ENCODE results near the gene OSBPL10. TPM values are rescaled to one million over a fixed set of nuclear protein-coding genes. Genes with fewer than 3 reads are reported as not detected.
"Not testable (repeated sequence)": the region's sequence is repeated elsewhere in the genome, so short reads cannot be mapped to it uniquely, and the experiment has no call there.

The OSBPL10 gene
- total and polyA plus RNA-seq, 2 donors, result 58.0 to 62.4 TPM

DNA sequence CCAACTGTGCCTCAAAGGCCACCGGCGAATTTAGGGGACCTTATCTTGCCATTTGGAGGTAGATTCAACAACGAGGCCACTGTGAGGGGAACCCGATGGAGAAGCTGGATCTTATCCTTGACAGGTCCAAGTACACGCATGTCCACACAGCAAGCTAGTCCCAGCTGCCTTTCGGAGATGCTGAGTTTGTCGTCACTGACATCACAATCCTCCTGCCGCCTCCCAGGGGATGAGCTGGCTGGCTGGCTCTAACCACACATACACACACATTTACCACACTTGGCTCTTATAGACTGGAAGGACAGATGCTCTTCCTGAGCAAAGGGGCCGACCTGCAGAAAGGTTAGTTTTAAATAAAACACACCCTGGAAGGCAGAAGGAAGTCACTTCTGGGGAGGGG lies 272.1 kb downstream of the OSBPL10 start:
- 78% methylated on average over 9 of the region's 9 CpGs for WGBS
- DNase-seq (ENCODE audit: extremely low spot score), result no peak
- H3K27ac ChIP-seq (ENCODE audit: low read depth), result no peak overlapping the region
- no peak overlapping the region for H3K4me3 ChIP-seq (ENCODE audit: low read depth, low read length)
- no peaks in the 10 kb centered on the region for H3K36me3 ChIP-seq (ENCODE audit: insufficient read depth)
- H3K4me1 ChIP-seq (ENCODE audit: insufficient read depth), result no peaks in the 10 kb centered on the region

GRCh38 chr3:31707286-31707685 lies 273.8 kb downstream of the OSBPL10 start:
- H3K4me1 ChIP-seq (ENCODE audit: insufficient read depth), result no peaks in the 10 kb centered on the region
- DNase-seq (ENCODE audit: extremely low spot score), result no peak
- no peak overlapping the region for H3K4me3 ChIP-seq (ENCODE audit: low read depth, low read length)
- no peak overlapping the region for H3K27ac ChIP-seq (ENCODE audit: low read depth)
- H3K36me3 ChIP-seq (ENCODE audit: insufficient read depth), result no peaks in the 10 kb centered on the region

DNA sequence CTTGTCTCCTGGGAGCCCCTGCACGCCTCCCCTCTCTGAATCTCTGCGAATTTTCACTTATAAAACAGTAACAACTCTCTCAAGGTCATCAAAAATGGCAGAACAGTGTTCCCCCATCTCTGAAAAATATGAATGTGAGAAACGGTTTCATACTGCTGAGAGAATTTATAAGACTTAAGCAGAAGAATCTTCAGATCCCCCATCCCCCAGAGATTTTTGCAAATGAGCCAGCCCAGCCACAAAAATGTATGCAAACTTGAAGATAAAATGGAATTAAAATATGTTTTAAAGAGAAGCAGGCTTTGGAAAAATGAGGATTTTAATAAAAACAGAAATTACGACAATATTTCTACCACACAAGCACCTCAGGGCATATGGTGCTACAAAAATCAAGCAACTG lies 275.3 kb downstream of the OSBPL10 start:
- H3K4me1 ChIP-seq (ENCODE audit: insufficient read depth), result no peaks in the 10 kb centered on the region
- DNase-seq (ENCODE audit: extremely low spot score), result no peak
- H3K36me3 ChIP-seq (ENCODE audit: insufficient read depth), result no peaks in the 10 kb centered on the region
- no peak overlapping the region for H3K27ac ChIP-seq (ENCODE audit: low read depth)
- H3K4me3 ChIP-seq (ENCODE audit: low read depth, low read length), result no peak overlapping the region
- 73% methylated on average over 4 of the region's 4 CpGs for WGBS

DNA sequence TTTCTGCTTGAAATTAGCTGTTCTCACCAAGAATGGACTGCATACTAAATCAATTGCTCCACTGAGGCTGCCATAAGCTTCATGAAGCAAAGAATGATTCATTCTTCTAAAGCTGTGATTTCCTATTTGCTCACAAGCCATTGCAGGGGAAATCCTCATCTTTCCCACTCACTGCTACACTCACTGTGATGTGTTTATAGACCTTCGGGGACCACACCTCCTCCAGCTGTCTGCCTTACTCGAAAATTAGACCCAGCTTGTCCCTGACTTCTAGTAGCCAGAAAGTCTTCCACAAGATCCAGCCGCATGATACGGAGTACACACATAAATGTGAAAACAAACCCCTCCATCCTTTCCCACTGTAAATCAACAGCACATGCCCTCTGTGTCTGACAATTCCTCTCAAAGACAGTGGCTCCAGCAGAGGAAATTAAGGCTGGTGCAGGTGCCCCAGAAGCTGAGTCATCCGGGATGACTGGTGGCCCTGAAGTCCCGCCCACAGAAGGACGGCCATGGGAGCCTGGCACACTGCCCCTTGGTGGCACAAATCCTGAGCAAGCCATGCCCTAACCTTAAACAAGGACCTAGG lies 276.4 kb downstream of the OSBPL10 start:
- H3K36me3 ChIP-seq (ENCODE audit: insufficient read depth), result no peaks in the 10 kb centered on the region
- no peak for DNase-seq (ENCODE audit: extremely low spot score)
- H3K4me3 ChIP-seq (ENCODE audit: low read depth, low read length), result no peak overlapping the region
- 25% methylated on average over 7 of the region's 7 CpGs for WGBS
- H3K4me1 ChIP-seq (ENCODE audit: insufficient read depth), result no peaks in the 10 kb centered on the region
- H3K27ac ChIP-seq (ENCODE audit: low read depth), result no peak overlapping the region

DNA sequence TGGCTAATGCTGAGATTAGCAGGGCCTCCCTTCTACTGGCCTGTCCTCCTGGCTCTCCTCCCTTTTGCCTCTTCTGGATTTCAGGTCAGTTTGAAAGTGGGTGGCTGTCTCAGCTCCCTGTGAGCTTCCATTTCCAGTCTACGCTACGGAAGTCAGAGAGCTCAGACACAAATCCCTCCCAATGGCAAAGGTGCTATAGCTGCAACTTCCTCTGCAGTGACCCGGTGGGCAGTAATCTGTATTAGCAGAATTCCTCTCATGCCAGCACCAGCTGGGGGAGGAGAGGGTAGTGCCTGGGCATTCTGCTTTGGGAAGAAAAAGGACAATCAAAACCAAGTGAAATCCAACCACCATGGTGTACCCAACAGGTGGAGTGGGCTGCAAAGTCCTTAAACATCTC lies 276.9 kb downstream of the OSBPL10 start:
- no peak for DNase-seq (ENCODE audit: extremely low spot score)
- H3K4me1 ChIP-seq (ENCODE audit: insufficient read depth), result no peaks in the 10 kb centered on the region
- H3K4me3 ChIP-seq (ENCODE audit: low read depth, low read length), result no peak overlapping the region
- WGBS, result 86% methylated on average over 3 of the region's 3 CpGs
- H3K36me3 ChIP-seq (ENCODE audit: insufficient read depth), result no peaks in the 10 kb centered on the region
- H3K27ac ChIP-seq (ENCODE audit: low read depth), result no peak overlapping the region

DNA sequence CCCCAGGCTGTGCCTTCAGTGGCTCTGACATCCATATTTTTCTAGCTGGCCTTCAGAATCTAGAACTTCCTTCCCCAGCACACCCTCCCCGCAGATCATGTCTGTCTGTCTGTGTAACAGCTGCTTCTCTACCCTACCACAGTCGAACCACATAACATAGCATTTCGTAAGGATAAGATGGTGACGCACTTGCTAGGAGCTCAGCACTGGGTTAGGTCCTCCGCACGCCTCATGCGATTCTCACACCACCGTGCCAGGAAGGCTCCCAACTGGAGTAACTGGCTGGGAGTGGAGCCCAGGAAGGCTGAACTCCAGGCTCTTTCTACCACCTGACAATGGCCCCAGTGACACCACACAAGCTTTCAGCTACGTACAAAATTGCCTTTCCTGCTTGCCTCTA lies 279.8 kb downstream of the OSBPL10 start:
- H3K27ac ChIP-seq (ENCODE audit: low read depth), result no peak overlapping the region
- 92% methylated on average over 9 of the region's 9 CpGs for WGBS
- no peaks in the 10 kb centered on the region for H3K36me3 ChIP-seq (ENCODE audit: insufficient read depth)
- DNase-seq (ENCODE audit: extremely low spot score), result no peak
- H3K4me3 ChIP-seq (ENCODE audit: low read depth, low read length), result no peak overlapping the region
- H3K4me1 ChIP-seq (ENCODE audit: insufficient read depth), result no peaks in the 10 kb centered on the region

- WGBS, result 80% methylated on average over 6 of the region's 6 CpGs
Observed at GRCh38 chr3:31699309-31699953, 281.6 kb downstream of the OSBPL10 start.

GRCh38 chr3:31696815-31697548 lies 284.1 kb downstream of the OSBPL10 start:
- no peaks in the 10 kb centered on the region for H3K4me1 ChIP-seq (ENCODE audit: insufficient read depth)
- 93% methylated on average over 6 of the region's 6 CpGs for WGBS

More at GRCh38 chr3:31699309-31699953, 281.6 kb downstream of the OSBPL10 start:
- Histone ChIP-seq H3K36me3 (ENCODE audit: insufficient read depth) (no peaks in the 10 kb centered on the region), H3K4me1 (ENCODE audit: insufficient read depth) (no peaks in the 10 kb centered on the region), H3K27ac (ENCODE audit: low read depth) (no peak overlapping the region), H3K4me3 (ENCODE audit: low read depth, low read length) (no peak overlapping the region)
- no peak for DNase-seq (ENCODE audit: extremely low spot score)

GRCh38 chr3:31696009-31696297 lies 285.1 kb downstream of the OSBPL10 start:
- no peak for DNase-seq (ENCODE audit: extremely low spot score)
- Histone ChIP-seq H3K27ac (ENCODE audit: low read depth) (no peak overlapping the region), H3K4me3 (ENCODE audit: low read depth, low read length) (no peak overlapping the region), H3K36me3 (ENCODE audit: insufficient read depth) (no peaks in the 10 kb centered on the region), H3K4me1 (ENCODE audit: insufficient read depth) (no peaks in the 10 kb centered on the region)

More at GRCh38 chr3:31696815-31697548, 284.1 kb downstream of the OSBPL10 start:
- H3K36me3 ChIP-seq (ENCODE audit: insufficient read depth), result no peaks in the 10 kb centered on the region
- H3K4me3 ChIP-seq (ENCODE audit: low read depth, low read length), result no peak overlapping the region
- H3K27ac ChIP-seq (ENCODE audit: low read depth), result no peak overlapping the region
- DNase-seq (ENCODE audit: extremely low spot score), result no peak

GRCh38 chr3:31695280-31696008 lies 285.6 kb downstream of the OSBPL10 start:
- no peak for DNase-seq (ENCODE audit: extremely low spot score)
- WGBS, result 83% methylated on average over 2 of the region's 2 CpGs

GRCh38 chr3:31693346-31693745 lies 287.7 kb downstream of the OSBPL10 start:
- no peak for DNase-seq (ENCODE audit: extremely low spot score)
- Histone ChIP-seq H3K27ac (ENCODE audit: low read depth) (no peak overlapping the region), H3K4me1 (ENCODE audit: insufficient read depth) (no peaks in the 10 kb centered on the region), H3K4me3 (ENCODE audit: low read depth, low read length) (no peak overlapping the region), H3K36me3 (ENCODE audit: insufficient read depth) (no peaks in the 10 kb centered on the region)
- 68% methylated on average over 5 of the region's 5 CpGs for WGBS

More at GRCh38 chr3:31695280-31696008, 285.6 kb downstream of the OSBPL10 start:
- Histone ChIP-seq H3K36me3 (ENCODE audit: insufficient read depth) (no peaks in the 10 kb centered on the region), H3K4me1 (ENCODE audit: insufficient read depth) (no peaks in the 10 kb centered on the region), H3K4me3 (ENCODE audit: low read depth, low read length) (no peak overlapping the region), H3K27ac (ENCODE audit: low read depth) (no peak overlapping the region)

DNA sequence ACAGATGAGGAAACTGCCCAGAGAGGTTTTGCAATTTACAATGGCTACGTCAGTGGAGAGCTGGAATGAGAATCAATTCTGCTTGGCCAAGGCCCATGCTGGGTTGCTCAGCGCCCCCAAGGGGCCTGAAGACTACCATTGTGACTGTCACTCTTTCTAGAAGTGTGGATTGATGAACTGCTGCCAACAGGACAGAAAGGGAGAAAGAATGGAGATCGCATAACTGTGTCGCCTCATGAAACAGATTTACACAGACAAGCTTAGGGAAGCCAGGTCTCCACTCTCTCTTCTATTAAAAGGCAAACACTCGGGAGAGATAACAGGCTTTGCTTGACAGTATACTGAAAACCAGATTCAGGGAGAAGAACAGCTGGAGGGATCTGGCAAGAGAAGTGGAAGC lies 288.3 kb downstream of the OSBPL10 start:
- Histone ChIP-seq H3K4me3 (ENCODE audit: low read depth, low read length) (no peak overlapping the region), H3K36me3 (ENCODE audit: insufficient read depth) (no peaks in the 10 kb centered on the region), H3K27ac (ENCODE audit: low read depth) (no peak overlapping the region), H3K4me1 (ENCODE audit: insufficient read depth) (no peaks in the 10 kb centered on the region)
- DNase-seq (ENCODE audit: extremely low spot score), result no peak
- 42% methylated on average over 5 of the region's 5 CpGs for WGBS

GRCh38 chr3:31690771-31691170 lies 290.3 kb downstream of the OSBPL10 start:
- DNase-seq (ENCODE audit: extremely low spot score), result no peak

DNA sequence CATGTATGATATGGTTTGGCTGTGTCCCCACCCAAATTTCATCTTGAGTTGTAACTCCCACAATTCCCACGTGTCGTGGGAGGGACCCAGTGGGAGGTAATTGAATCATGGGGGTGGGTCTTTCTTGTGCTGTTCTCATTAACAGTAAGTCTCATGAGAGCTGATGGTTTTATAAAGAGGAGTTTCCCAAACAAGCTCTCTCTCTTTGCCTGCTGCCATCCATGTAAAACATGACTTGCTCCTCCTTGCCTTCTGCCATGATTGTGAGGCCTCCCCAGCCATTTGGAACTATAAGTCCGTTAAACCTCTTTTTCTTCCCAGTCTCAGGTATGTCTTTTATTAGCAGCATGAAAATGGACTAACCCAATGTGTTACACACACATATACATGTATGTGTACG lies 291.5 kb downstream of the OSBPL10 start:
- whole genome bisulfite sequencing, result 94% methylated on average over 4 of the region's 4 CpGs
- H3K27ac ChIP-seq (ENCODE audit: low read depth); H3K36me3 ChIP-seq (ENCODE audit: insufficient read depth); DNase-seq (ENCODE audit: extremely low spot score); H3K4me1 ChIP-seq (ENCODE audit: insufficient read depth); H3K4me3 ChIP-seq (ENCODE audit: low read depth, low read length): not testable (repeated sequence)

More at GRCh38 chr3:31690771-31691170, 290.3 kb downstream of the OSBPL10 start:
- no peak overlapping the region for H3K27ac ChIP-seq (ENCODE audit: low read depth)
- WGBS, result 95% methylated on average over 3 of the region's 3 CpGs
- H3K4me1 ChIP-seq (ENCODE audit: insufficient read depth), result no peaks in the 10 kb centered on the region
- H3K36me3 ChIP-seq (ENCODE audit: insufficient read depth), result no peaks in the 10 kb centered on the region
- H3K4me3 ChIP-seq (ENCODE audit: low read depth, low read length), result no peak overlapping the region

Data from urinary bladder (tissue), 4 donors.